Measurements from ENCODE around the gene NT5C3A. TPM values are rescaled to one million over a fixed set of nuclear protein-coding genes. Genes with fewer than 3 reads are reported as not detected.
"Not testable (repeated sequence)": the region's sequence is repeated elsewhere in the genome, so short reads cannot be mapped to it uniquely, and the experiment has no call there.

Gene NT5C3A
- total RNA-seq, 2 experiments from 2014 or later = 34.2 to 37.7 TPM

GRCh38 chr7:32991975-32992700 is 70.4 kb downstream of the NT5C3A start:
- DNase-seq; intact Hi-C loops (cut with micrococcal nuclease); CTCF ChIA-PET; H3K27ac Mint-ChIP-seq; POLR2A ChIA-PET; H3K4me3 Mint-ChIP-seq; H3K9me3 Mint-ChIP-seq; H3K36me3 Mint-ChIP-seq (ENCODE audit: low read depth): not testable (repeated sequence)
- peak; percentile 46 for ATAC-seq
- Mint-ChIP-seq H3K4me1 (ENCODE audit: low read depth) (peaks cover 28% of the 10 kb centered on the region), H3K27me3 (peaks cover 34% of the 10 kb centered on the region)

DNA sequence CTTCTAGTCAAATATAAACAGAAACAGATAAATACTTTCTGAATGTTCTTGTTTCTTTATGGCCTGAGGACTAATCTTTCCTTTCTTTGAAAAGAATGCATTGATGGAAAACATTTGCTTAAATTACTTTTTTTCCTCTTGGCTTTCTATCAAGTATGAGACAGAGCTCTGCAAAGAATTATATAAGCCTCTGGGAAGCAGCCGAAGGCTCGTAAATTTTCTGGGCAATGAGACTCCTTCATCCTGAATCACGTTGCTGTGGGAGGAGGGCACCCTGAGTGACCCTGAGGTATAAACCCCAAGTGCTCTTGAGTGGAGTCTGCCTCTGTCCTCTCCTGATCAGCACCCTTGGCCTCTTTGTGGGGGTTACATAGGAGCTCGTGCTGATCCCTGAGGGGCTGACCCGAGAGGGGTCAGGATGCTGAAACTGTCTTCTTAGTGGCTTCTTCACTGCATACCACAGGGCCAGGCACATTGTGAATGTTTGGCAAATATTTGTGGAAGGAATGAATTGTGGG is 71.4 kb downstream of the NT5C3A start:
- intact Hi-C loops (cut with micrococcal nuclease); H3K9me3 Mint-ChIP-seq; CTCF ChIA-PET; DNase-seq; H3K36me3 Mint-ChIP-seq (ENCODE audit: low read depth); H3K4me3 Mint-ChIP-seq; ATAC-seq; POLR2A ChIA-PET; H3K27ac Mint-ChIP-seq: not testable (repeated sequence)
- peaks cover 34% of the 10 kb centered on the region for H3K27me3 Mint-ChIP-seq
- peaks cover 28% of the 10 kb centered on the region for H3K4me1 Mint-ChIP-seq (ENCODE audit: low read depth)

- H3K36me3 Mint-ChIP-seq (ENCODE audit: low read depth); POLR2A ChIA-PET; H3K9me3 Mint-ChIP-seq; CTCF ChIA-PET; intact Hi-C loops (cut with micrococcal nuclease): not testable (repeated sequence)
- Mint-ChIP-seq H3K27ac (peak overlapping the region; percentile 44), H3K27me3 (peaks cover 34% of the 10 kb centered on the region), H3K4me1 (ENCODE audit: low read depth) (peaks cover 26% of the 10 kb centered on the region), H3K4me3 (peak overlapping the region; percentile 20)
- DNase-seq = peak; percentile 34
- peak; percentile 58 for ATAC-seq
Observed at GRCh38 chr7:32988148-32988547, 74.4 kb downstream of the NT5C3A start.

DNA sequence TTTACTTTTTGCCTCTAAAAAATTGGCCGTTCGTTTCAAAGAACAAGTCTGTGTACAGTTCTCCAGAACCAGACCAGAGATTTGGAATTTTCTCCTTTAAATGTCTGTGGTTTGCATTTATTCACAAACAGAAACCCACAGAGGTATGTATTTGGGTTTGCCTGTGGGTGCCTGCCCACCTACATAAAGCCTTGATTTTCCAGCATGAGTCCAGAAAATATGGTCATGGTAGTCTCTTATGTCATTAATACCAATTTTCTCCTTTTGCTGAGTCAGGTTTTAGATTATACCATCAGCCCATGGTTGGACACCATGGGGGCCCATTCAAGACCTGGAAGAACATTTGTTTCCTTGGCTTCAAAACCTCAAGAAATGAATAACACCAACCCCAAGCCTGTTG is 82.7 kb downstream of the NT5C3A start:
- POLR2A ChIA-PET; H3K9me3 Mint-ChIP-seq; H3K36me3 Mint-ChIP-seq (ENCODE audit: low read depth); H3K4me1 Mint-ChIP-seq (ENCODE audit: low read depth); H3K4me3 Mint-ChIP-seq; ATAC-seq; CTCF ChIA-PET; DNase-seq; H3K27ac Mint-ChIP-seq; intact Hi-C loops (cut with micrococcal nuclease): not testable (repeated sequence)
- peaks cover 11% of the 10 kb centered on the region for H3K27me3 Mint-ChIP-seq

DNA sequence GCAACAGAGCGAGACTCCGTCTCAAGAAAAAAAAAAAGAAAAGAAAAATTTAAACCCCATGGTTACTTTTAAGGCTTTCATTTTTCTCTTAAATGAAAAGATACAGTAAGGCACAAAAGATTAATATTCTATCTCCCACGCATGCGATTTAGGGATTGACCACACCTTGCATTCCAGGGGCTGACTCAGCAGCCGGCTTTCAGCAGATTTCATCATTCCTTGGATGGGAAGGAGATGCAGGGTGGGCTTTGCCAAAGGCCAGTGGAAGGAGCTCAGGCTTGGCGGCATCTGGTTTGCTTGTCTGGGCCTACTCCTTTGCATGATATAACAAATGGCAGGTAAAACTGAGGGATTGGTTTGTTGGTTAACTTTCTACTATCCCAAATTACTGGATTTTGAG is 83.3 kb downstream of the NT5C3A start:
- H3K27me3 Mint-ChIP-seq; CTCF ChIA-PET; H3K9me3 Mint-ChIP-seq; intact Hi-C loops (cut with micrococcal nuclease); DNase-seq; H3K4me3 Mint-ChIP-seq; ATAC-seq; H3K36me3 Mint-ChIP-seq (ENCODE audit: low read depth); H3K27ac Mint-ChIP-seq; H3K4me1 Mint-ChIP-seq (ENCODE audit: low read depth); POLR2A ChIA-PET: not testable (repeated sequence)

- H3K9me3 Mint-ChIP-seq; H3K27me3 Mint-ChIP-seq; POLR2A ChIA-PET; DNase-seq; ATAC-seq; H3K27ac Mint-ChIP-seq; H3K4me3 Mint-ChIP-seq; H3K36me3 Mint-ChIP-seq (ENCODE audit: low read depth); intact Hi-C loops (cut with micrococcal nuclease); H3K4me1 Mint-ChIP-seq (ENCODE audit: low read depth); CTCF ChIA-PET: not testable (repeated sequence)
Observed at GRCh38 chr7:32977159-32977558, 85.4 kb downstream of the NT5C3A start.

- CTCF ChIA-PET; H3K4me3 Mint-ChIP-seq; intact Hi-C loops (cut with micrococcal nuclease); POLR2A ChIA-PET; H3K4me1 Mint-ChIP-seq (ENCODE audit: low read depth); H3K27me3 Mint-ChIP-seq; H3K27ac Mint-ChIP-seq; DNase-seq; H3K9me3 Mint-ChIP-seq; ATAC-seq; H3K36me3 Mint-ChIP-seq (ENCODE audit: low read depth): not testable (repeated sequence)
Observed at GRCh38 chr7:32971967-32972366, 90.6 kb downstream of the NT5C3A start.

DNA sequence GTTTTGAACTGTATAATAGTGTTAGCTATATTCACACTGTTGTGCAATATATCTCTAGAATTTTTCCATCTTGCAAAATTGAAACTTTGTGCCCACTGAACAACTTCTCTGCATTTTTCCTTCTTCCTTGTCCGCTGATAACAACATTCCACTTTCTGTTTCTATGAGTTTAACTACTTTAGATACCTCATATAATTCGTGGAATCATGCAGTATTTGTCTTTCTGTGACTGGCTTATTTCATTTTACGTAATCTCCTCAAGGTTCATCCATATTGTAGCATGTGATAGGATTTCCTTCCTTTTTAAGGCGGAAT is 95.4 kb downstream of the NT5C3A start:
- H3K4me3 Mint-ChIP-seq; H3K4me1 Mint-ChIP-seq (ENCODE audit: low read depth); H3K9me3 Mint-ChIP-seq; CTCF ChIA-PET; H3K36me3 Mint-ChIP-seq (ENCODE audit: low read depth); ATAC-seq; intact Hi-C loops (cut with micrococcal nuclease); POLR2A ChIA-PET; DNase-seq; H3K27me3 Mint-ChIP-seq; H3K27ac Mint-ChIP-seq: not testable (repeated sequence)

- H3K4me3 Mint-ChIP-seq; intact Hi-C loops (cut with micrococcal nuclease); H3K4me1 Mint-ChIP-seq (ENCODE audit: low read depth); H3K36me3 Mint-ChIP-seq (ENCODE audit: low read depth); ATAC-seq; POLR2A ChIA-PET; H3K9me3 Mint-ChIP-seq; DNase-seq; CTCF ChIA-PET; H3K27me3 Mint-ChIP-seq; H3K27ac Mint-ChIP-seq: not testable (repeated sequence)
Observed at GRCh38 chr7:32966489-32967267, 95.9 kb downstream of the NT5C3A start.

All from activated CD8-positive, alpha-beta T cell treated with anti-CD3 and anti-CD28 coated beads for 36 hours (primary cell).